ENCODE results near the gene ZNF684.
"Not testable (repeated sequence)": the region's sequence is repeated elsewhere in the genome, so short reads cannot be mapped to it uniquely, and the experiment has no call there.

The ZNF684 gene

DNA sequence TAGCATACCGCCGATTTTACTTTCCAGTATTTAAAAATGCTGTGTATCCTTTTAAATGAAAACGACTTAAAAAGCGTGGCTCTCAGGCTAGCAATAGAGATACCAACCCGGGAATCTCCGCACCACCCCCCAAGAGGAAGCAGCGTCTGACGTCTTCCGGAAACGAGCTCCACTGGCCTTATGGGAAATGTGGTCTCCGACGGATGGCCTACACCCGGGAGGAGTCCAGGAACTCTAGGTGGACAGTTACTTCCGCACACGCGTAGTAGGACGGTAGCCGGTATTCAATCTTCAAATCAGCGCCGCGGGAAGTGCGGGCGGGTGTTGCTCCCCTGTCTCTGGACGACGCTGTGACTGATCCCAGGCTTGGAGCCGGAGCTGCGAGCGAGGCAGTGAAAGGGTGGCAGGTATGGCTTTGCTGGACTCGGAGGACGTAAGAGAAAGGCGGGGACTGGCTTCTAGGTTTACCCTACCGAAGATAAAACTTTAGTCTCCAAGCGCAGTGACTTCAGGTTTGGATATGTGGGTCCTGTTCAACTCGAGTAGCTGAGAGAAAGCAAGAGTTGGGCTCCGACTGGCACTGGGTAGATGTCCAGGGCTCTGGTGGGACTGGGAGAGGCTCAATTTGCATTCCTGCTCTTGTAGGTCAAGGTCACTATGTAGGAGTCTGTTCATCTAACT is at the start of gene ZNF684:
ZNF684 (plus strand) TSS at position 257 of the 681 bp plus-strand sequence. CDS start 1,530 bp downstream, outside the sequence.
- peak; percentile 96 for DNase-seq

DNA sequence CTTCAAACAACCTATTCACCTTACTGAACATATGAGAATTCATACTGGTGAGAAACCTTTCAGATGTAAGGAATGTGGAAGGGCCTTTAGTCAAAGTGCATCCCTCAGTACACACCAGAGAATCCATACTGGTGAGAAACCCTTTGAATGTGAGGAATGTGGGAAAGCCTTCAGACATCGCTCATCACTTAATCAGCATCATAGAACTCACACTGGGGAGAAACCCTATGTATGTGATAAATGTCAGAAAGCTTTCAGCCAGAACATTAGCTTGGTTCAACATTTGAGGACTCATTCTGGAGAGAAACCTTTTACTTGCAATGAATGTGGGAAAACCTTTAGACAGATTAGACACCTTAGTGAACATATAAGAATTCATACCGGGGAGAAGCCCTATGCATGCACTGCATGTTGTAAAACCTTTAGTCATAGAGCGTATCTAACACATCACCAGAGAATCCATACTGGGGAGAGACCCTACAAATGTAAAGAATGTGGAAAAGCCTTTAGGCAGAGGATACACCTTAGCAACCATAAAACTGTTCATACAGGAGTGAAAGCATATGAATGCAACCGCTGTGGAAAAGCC is 36.0 kb upstream of the ZNF684 start:
- peak; percentile 16 for DNase-seq

DNA sequence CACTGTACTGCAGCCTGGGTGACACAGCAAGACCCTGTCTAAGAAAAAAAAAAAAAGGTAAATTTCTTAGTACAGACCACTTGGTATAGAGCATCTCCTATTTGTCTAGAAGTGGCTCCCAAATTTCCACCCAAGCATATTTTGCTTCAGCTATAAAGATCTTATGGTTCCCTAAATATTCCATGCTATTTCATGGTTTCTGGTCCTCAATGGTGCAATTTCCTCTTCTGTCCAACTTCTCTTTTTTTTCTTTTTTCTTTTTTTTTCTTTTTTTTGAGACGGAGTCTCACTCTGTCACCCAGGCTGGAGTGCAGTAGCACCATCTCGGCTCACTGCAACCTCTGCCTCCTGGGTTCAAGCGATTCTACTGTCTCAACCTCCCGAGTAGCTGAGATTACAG is 28.8 kb upstream of the ZNF684 start:
- DNase-seq, result not testable (repeated sequence)

DNA sequence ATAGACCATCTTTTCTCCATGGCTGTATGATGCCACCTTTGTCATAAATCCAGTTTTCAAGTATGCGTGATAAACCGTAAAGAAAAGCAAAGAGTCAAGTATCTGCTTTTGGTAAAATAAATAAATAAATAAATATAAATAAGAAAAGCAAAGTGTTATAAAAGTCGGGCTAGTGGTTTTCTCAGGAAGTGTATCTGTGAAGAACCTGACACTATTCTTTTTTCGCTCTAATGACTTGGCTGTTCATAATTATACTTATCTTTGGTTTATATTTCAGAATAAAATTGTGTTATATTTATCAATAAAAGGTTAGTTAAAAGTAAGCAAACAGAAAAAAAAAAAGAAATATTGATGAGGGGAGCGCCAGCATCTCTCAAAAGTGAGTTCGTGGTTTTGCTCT is 23.5 kb upstream of the ZNF684 start:
- DNase-seq, result no peak

DNA sequence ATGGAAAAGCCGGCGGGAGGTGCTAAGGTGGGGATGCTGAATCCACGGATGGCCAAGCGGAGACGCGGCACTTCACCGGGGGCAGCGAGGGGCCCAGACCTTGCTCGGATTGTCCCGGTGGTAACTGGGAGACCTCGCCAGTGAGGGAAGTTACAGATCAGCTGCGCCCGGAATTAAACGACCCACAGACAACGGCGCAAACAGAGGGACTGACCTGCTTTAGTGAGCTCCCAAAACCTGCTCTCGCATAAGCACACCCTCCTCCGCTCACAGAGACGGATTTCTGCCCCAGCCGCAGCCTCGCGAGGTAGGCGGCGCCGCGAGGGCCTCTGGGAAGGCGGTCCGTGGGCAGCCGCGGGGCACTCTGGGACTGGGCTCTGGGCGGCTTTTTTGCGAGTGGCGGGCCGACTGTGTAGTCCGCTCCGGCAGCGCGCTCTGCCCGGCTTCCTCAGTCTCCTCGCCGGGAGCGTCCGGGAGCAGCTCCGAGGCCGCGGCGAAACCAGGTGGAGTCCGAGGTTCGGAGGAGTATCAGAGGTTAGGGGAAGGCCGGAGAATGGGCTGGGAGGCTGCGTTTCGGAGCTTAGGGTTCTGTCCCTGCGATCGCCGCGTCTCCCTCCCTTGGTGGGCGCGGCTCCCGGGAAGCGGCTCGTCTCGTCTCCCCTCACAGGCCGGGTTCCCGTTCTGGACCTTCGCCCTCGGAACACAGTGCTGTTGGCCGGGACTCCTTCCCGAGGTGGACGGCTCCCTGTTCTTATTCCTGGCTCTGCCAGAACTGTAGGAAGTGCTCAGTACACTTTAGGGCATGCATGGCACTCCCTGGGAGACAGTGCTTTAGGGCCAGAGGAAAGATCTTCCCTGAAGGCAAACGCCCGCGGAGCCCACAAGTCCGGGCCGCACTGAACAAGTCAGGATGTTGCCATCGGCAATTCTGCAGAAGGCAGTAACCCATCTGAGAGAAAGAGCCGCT is 22.8 kb upstream of the ZNF684 start, which contains the start of gene EXO5:
EXO5 (plus strand) TSS at position 393 of the 967 bp plus-strand sequence. CDS start 5,778 bp downstream, outside the sequence.
- DNase-seq, result peak; percentile 90

DNA sequence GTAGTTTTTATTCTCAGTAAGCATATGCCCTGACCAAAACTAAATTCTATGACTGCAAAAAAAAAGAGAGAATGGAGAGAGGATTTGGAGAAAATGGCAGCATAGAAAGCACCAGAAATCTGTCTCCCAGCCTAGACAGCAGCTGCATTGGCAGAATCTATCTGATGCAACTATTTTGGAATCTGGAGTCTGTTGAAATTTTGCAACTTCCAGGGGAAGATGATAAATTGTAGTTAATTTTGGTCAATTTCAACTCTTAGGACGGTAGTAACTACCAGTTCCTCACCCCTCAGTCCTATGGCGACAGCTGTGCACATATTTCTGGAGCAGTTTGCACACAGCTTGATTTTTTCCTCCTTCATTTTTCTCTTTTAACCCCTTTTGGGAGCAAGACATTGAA is 11.9 kb upstream of the ZNF684 start:
- no peak for DNase-seq

DNA sequence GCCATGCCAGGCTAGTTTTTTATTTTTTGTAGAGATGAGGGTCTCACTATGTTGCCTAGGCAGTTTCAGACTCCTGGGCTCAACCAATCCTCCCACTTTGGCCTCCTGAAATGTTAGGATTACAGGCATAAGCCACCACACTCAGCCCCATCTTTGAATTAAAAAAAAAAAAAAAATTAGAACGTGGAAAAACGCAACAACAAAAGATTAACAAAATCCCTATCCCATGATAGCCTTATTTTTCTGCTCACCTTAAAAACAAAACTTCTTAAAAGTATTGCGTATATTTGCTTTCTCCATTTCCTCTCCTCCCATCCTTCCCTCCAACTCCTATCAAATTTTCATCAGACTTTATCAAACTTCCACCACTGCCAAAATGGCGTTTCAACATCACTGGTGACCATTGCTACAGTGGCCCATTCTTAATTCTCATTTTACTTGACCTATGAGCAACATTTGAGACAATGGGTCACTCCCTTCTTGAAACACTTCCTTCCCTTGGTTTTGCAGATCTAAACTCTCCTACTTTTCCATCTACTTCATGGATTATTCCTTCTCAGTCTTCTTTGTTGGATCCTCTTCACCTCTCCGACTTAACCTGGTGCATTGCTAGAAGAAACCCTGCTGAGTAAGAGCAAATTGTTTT is 579 bp upstream of the ZNF684 start:
- DNase-seq, result no peak

DNA sequence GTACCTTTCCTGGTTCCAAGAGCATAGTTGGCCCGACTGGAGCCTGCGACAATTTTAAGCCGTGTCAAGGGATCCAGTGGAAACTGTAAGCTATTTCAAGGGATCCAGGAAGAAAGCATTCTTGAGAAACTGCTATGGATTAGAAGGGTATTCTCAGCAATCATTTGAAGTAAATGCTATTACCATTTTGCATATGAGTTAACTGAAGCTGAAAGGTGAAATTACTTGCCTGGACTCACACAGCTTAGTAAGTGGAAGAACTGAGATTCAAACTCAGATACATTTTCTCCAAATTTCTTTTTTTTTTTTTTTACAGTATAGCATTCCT is 589 bp downstream of the ZNF684 start:
- DNase-seq, result no peak

DNA sequence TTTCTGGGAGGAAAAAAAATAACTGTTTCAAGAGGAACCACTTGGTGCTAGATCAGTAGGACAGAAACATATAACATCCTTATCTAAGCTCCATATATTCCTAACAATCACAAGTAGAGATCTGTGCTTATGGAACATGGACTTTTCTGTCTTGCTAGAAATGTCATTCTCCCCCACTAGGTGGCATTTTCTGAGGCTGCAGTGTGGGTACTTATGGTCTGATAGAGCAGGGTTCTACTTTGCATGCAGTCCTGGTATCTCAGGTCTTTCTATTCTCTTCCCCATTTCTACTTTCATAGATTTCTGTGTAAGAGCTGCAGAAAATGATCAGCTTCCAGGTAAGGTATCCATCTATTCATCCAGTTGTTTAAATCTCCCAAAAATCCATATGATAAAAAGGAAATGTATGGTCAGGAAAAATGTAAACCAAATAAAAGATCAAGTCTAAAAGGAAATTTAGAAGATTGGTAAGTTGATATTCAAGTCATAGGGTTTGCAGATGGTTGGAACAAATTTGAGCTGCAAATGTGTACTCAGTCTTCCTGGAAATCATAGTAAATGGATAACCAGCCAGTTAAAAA is 1.5 kb downstream of the ZNF684 start:
- peak; percentile 86 for DNase-seq

DNA sequence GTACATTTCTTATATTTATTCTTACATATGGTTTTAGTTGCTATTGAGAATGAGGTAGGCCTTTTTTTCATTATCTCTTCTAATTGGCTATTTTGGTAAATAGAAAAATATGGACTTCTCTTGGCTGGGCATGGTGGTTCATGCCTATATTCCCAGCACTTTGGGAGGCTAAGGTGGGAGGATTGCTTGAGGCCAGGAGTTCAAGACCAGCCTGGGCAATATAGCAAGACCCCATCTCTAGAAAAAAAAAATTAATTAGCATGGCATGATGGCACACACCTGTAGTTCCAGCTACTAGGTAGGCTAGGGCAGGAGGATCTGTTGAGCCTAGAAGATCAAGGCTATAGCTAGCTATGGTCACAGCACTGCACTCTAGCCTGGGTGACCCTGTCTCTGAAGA is 3.2 kb downstream of the ZNF684 start:
- no peak for DNase-seq

DNA sequence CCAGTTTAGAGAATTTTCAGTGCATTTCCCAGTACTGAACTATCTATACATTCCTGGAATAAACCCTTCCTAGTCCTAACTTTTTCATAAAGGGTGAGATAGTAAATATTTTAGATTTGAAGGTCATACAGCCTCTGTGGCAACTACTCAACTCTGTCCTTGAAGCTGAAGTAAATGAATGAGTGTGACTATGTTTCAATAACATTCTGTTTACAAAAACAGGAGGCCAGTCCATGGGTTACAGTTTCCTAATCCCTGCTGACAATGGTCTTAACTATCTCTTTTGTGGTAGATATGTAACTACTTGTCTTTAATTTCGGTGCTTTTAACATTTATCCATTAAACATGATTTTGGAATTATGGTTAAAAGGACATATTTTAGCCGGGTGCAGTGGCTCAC is 4.3 kb downstream of the ZNF684 start:
- no peak for DNase-seq

DNA sequence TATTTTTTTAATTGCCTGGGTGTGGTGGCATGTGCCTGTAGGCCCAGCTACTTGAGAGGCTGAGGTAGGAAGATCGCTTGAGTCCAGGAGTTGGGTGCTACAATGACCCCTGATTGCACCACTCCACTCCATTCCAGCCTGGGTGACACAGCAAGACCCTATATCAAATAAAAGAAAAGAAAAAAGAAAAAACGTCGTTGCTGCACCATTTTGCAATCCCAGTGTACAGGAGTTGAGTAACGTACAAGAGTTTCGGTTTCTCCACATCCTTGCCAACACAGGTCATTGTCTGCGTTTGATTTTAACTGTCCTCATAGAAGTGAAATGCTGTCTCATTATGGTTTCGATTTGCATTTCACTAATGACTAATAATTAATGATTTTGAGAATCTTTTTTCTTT is 7.9 kb downstream of the ZNF684 start:
- DNase-seq, result no peak

DNA sequence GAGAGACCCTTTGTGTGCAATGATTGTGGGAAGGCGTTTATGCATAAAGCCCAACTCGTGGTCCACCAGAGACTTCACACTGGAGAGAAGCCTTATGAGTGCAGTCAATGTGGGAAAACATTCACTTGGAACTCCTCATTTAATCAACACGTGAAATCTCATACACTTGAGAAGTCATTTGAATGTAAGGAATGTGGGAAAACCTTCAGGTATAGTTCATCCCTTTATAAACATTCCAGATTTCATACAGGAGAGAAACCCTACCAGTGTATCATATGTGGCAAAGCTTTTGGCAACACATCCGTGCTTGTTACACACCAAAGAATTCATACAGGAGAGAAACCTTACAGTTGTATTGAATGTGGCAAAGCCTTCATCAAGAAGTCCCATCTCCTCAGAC is 15.5 kb downstream of the ZNF684 start:
- DNase-seq, result no peak

DNA sequence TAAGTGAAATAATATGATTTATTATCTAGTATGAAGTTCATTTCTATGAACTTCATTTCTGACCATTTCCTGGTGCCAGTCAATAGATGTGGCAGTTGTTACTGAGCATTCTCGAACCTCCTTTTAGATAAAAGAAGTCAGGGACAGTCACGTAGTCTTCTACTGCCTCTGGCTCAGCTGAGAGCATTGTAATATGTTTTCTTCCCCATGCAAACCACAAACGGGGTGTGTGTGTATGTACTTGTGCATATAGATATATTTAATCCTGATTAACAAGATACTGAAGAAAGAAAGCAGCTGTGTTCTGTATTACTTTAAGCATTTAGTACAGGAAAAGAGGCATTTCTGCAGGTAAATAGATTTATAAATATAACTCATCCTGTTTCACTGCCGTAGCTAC is 21.6 kb downstream of the ZNF684 start:
- DNase-seq, result peak; percentile 72

DNA sequence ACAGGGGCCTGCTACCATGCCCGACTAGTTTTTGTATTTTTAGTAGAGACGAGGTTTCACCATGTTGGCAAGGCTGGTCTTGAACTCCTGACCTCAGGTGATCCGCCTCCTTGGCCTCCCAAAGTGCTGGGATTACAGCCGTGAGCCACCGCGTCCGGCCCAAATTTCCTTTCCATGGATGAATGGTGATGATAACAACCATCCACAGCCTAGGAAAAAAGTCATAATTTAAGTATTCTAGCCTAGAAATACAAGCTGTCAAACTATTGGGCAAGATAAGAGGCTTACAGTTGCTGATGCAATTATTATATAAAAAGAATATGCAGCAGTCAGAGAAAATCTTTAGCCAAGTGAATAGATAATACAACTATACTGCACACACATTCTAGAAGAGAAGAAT is 23.4 kb downstream of the ZNF684 start:
- DNase-seq, result peak; percentile 66

DNA sequence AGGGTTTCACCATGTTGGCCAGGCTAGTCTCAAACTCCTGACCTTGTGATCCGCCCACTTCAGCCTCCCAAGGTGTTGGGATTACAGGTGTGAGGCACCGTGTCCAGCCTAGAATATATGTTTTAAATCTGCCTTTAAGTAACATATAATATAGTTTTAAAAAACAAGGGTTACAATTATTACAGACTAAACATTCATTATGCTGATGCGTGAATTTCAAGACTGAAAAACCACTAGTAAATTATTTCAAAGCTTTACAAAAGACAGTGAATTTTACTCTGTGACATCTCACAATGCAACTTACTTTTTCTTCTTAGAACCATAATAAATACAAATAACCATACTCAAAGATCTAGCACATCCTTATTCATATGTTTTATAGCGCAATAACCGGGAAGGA is 24.7 kb downstream of the ZNF684 start:
- DNase-seq, result no peak

DNA sequence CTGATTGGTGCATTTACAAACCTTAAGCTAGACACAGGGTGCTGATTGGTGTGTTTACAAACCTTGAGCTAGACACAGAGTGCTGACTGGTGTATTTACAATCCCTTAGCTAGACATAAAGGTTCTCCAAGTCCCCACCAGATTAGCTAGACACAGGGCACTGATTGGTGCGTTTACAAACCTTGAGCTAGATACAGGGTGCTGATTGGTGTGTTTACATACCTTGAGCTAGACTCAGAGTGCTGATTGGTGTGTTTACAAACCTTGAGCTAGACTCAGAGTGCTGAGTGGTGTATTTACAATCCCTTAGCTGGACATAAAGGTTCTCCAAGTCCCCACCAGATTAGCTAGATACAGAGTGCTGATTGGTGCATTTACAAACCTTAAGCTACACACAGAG is 26.8 kb downstream of the ZNF684 start:
- DNase-seq, result not testable (repeated sequence)

DNA sequence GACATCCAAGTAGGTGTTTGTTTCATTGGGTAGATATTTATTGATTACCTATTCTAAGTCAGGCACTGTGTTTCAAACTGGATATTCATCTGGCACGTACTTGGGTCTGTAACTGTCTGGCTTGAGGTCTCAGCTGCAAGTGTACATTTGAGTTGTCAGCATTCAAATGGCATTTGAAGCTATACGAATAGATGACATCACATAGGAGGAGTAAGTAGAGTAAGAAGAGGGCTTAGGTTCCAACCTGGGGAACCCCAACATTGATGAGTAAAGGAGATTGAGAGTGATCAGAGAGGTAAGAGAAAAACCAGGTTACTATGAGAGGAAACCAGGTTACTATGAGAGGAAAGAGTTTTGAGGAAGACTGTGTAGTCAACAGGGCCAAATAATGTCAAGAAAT is 30.7 kb downstream of the ZNF684 start:
- no peak for DNase-seq

DNA sequence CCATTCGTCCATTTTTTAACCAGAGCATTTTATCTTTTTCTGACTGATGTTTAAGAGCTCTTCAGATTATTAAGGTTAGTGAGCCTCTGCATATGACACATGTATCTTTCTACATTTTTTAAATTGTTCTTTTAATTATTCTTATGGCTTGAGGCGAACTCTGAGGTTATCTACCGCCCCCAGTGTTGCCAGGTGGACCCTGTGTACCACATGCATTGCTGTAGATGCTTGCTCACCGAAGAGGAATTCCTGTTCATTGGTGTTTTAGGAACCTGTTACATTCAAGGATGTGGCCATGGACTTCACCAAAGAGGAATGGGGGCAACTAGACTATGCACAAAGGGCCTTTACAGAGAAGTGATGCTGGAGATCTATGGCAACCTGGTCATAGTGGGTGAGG is 31.8 kb downstream of the ZNF684 start:
- no peak for DNase-seq

DNA sequence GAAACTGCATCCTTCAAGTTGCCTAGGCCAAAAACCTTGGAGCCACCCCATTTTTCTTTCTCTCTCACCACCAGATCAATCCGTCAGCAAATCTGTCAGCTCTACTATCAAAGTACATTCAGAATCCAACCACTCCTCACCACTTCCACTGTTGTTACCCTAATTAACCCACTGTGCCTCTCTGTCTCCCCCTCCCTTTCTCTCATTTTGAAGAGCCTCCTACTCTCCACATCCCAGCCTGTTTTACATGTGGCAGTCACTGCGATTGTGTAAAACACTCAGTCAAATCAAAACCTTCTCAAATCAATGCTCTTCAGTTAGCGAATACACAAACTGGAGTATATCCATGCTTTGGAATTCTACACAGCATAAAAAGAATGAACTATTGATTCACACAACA is 33.1 kb downstream of the ZNF684 start:
- no peak for DNase-seq

DNA sequence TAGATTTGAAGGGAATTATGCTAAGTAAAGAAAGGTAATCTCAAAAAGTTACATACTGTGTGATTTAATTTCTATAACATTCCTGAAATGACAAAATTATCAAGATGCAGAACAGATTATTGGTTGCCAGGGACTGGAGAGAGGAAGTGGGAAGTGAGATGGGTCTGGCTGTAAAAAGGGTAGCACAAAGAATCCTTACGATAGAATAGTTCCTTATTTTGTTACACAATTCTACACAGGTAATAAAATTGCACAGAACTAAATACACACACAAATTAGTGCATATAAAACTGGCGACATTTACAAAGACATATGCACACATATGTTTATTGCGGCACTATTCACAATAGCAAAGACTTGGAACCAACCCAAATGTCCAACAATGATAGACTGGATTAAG is 33.5 kb downstream of the ZNF684 start:
- no peak for DNase-seq

DNA sequence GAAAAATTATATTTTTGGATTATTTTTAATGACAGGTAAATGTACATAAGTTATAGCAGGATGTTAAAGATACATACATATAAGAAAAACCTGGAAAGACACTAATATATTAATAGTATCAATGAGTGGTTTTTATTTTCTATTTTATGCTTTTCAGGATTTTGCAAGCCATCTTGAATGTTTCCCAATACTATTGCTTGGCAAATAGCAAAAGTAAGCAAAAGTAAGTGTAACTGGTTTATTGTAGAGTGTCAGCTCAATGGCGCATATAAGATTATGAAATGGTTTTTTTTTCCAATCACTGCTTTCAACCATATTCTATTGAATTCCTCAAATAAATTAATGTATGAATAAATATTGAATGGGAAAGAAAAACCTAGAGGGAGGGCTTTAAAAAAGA is 36.4 kb downstream of the ZNF684 start:
- no peak for DNase-seq

DNA sequence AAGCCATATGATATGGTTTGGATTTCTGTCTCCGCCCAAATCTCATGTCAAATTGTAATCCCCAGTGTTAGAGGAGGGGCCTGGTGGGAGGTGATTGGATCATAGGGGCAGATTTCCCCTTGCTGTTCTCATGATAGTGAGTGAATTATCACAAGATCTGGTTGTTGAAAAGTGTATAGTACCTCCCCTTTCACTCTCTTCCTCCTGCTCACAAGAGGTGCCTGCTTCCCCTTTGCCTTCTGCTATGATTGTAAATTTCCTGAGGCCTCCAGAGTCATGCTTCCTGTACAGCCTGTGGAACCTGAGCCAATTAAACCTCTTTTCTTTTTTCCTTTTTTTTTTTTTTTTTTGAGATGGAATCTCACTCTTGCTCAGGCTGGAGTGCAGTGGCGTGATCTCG is 43.4 kb downstream of the ZNF684 start:
- DNase-seq, result peak; percentile 33
